Measurements from ENCODE around the gene CATSPERZ. TPM values are rescaled to one million over a fixed set of nuclear protein-coding genes. Genes with fewer than 3 reads are reported as not detected.
A peak's percentile ranks its signal among the peaks of the same experiment; 100 is the strongest.

The CATSPERZ gene
- total and polyA plus RNA-seq, 2 of the 13 experiments (the other 11 are each of a cell fraction or from before 2014, with no cell fraction given): 0.22 to 0.48 TPM

DNA sequence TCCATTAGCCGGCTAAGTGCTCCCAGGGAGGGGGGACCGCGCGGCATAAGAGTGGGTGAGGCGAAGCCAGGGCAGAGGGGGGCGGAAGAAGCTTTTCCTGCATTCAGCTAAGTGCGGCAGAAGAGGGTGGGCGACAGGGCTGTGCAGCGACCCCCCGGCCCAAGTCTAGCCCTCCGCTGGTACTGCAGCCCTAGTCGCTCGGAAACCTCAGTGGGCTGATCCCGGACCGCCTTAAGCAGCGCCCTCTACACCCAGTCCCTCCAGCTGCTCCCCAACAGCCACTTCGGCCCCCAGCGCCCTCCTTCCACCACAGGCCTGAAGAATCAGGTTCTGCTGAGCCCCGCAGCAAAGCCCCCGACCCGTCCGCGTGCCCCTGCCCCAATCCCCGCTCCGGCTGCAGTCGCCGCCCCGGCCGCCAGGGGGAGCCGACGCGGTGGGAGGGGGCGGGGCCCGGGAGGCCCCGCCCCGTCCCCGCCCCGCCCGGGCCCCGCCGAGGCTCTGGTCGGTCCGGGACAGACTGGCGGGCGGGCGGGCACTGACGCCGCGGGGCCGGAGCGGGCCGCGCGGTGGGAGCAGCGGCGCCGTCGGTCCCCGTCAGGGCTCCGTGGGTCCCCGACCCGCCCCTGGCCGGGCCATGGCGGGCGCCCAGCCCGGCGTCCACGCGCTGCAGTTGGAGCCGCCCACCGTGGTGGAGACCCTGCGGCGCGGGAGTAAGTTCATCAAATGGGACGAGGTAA lies 49.0 kb upstream of the CATSPERZ start, which contains the start of gene PLCB3 (continued):
- TF ChIP-seq, protein P1, sequence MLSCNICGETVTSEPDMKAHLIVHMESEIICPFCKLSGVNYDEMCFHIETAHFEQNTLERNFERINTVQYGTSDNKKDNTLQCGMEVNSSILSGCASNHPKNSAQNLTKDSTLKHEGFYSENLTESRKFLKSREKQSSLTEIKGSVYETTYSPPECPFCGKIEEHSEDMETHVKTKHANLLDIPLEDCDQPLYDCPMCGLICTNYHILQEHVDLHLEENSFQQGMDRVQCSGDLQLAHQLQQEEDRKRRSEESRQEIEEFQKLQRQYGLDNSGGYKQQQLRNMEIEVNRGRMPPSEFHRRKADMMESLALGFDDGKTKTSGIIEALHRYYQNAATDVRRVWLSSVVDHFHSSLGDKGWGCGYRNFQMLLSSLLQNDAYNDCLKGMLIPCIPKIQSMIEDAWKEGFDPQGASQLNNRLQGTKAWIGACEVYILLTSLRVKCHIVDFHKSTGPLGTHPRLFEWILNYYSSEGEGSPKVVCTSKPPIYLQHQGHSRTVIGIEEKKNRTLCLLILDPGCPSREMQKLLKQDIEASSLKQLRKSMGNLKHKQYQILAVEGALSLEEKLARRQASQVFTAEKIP (CRISPR knock-in tag; IDR thresholded peaks at IDR 0.05; ENCODE audit: borderline replicate concordance): no peak
- TF ChIP-seq TCF7L2 (IDR thresholded peaks at IDR 0.05; ENCODE audit: low read depth, low read length): no peak
- TF ChIP-seq ZFP36 (IDR thresholded peaks at IDR 0.05; ENCODE audit: borderline replicate concordance, low read depth, low read length, partially characterized antibody): no peak
- TF ChIP-seq, protein P2, sequence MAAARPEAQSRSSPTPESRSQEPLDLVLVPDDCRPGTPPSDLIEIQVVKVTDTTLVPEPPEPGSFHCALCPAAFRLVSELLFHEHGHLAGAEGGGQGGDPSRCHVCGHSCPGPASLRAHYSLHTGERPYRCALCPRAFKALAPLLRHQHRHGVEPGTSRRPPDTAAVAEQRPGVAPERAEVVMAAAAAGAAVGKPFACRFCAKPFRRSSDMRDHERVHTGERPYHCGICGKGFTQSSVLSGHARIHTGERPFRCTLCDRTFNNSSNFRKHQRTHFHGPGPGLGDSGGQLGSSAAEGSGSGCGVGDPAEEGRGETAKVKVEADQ (CRISPR knock-in tag; IDR thresholded peaks at IDR 0.05; ENCODE audit: borderline replicate concordance): no peak
- peak; percentile 15; the same call in 1 of the 2 replicates for TF ChIP-seq SAP130 (CRISPR knock-in tag; IDR thresholded peaks at IDR 0.05; ENCODE audit: low read depth)
- TF ChIP-seq, protein P3, sequence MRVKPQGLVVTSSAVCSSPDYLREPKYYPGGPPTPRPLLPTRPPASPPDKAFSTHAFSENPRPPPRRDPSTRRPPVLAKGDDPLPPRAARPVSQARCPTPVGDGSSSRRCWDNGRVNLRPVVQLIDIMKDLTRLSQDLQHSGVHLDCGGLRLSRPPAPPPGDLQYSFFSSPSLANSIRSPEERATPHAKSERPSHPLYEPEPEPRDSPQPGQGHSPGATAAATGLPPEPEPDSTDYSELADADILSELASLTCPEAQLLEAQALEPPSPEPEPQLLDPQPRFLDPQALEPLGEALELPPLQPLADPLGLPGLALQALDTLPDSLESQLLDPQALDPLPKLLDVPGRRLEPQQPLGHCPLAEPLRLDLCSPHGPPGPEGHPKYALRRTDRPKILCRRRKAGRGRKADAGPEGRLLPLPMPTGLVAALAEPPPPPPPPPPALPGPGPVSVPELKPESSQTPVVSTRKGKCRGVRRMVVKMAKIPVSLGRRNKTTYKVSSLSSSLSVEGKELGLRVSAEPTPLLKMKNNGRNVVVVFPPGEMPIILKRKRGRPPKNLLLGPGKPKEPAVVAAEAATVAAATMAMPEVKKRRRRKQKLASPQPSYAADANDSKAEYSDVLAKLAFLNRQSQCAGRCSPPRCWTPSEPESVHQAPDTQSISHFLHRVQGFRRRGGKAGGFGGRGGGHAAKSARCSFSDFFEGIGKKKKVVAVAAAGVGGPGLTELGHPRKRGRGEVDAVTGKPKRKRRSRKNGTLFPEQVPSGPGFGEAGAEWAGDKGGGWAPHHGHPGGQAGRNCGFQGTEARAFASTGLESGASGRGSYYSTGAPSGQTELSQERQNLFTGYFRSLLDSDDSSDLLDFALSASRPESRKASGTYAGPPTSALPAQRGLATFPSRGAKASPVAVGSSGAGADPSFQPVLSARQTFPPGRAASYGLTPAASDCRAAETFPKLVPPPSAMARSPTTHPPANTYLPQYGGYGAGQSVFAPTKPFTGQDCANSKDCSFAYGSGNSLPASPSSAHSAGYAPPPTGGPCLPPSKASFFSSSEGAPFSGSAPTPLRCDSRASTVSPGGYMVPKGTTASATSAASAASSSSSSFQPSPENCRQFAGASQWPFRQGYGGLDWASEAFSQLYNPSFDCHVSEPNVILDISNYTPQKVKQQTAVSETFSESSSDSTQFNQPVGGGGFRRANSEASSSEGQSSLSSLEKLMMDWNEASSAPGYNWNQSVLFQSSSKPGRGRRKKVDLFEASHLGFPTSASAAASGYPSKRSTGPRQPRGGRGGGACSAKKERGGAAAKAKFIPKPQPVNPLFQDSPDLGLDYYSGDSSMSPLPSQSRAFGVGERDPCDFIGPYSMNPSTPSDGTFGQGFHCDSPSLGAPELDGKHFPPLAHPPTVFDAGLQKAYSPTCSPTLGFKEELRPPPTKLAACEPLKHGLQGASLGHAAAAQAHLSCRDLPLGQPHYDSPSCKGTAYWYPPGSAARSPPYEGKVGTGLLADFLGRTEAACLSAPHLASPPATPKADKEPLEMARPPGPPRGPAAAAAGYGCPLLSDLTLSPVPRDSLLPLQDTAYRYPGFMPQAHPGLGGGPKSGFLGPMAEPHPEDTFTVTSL (CRISPR knock-in tag; IDR thresholded peaks at IDR 0.05; ENCODE audit: borderline replicate concordance): no peak
- TF ChIP-seq, protein P4, sequence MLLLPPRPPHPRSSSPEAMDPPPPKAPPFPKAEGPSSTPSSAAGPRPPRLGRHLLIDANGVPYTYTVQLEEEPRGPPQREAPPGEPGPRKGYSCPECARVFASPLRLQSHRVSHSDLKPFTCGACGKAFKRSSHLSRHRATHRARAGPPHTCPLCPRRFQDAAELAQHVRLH (CRISPR knock-in tag; IDR thresholded peaks at IDR 0.05; ENCODE audit: borderline replicate concordance, low read depth): no peak
- TF ChIP-seq, protein P5, sequence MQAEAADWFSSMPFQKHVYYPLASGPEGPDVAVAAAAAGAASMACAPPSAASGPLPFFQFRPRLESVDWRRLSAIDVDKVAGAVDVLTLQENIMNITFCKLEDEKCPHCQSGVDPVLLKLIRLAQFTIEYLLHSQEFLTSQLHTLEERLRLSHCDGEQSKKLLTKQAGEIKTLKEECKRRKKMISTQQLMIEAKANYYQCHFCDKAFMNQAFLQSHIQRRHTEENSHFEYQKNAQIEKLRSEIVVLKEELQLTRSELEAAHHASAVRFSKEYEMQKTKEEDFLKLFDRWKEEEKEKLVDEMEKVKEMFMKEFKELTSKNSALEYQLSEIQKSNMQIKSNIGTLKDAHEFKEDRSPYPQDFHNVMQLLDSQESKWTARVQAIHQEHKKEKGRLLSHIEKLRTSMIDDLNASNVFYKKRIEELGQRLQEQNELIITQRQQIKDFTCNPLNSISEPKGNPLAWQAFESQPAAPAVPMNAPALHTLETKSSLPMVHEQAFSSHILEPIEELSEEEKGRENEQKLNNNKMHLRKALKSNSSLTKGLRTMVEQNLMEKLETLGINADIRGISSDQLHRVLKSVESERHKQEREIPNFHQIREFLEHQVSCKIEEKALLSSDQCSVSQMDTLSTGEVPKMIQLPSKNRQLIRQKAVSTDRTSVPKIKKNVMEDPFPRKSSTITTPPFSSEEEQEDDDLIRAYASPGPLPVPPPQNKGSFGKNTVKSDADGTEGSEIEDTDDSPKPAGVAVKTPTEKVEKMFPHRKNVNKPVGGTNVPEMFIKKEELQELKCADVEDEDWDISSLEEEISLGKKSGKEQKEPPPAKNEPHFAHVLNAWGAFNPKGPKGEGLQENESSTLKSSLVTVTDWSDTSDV (CRISPR knock-in tag; IDR thresholded peaks at IDR 0.05): no peak
- no peak for TF ChIP-seq TRIM24 (CRISPR knock-in tag; IDR thresholded peaks at IDR 0.05)
- TF ChIP-seq CREB1 (IDR thresholded peaks at IDR 0.05): no peak
- no peak for TF ChIP-seq CREB1 (CRISPR knock-in tag; IDR thresholded peaks at IDR 0.05)
- TF ChIP-seq, protein P6, sequence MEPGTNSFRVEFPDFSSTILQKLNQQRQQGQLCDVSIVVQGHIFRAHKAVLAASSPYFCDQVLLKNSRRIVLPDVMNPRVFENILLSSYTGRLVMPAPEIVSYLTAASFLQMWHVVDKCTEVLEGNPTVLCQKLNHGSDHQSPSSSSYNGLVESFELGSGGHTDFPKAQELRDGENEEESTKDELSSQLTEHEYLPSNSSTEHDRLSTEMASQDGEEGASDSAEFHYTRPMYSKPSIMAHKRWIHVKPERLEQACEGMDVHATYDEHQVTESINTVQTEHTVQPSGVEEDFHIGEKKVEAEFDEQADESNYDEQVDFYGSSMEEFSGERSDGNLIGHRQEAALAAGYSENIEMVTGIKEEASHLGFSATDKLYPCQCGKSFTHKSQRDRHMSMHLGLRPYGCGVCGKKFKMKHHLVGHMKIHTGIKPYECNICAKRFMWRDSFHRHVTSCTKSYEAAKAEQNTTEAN (CRISPR knock-in tag; conservative IDR thresholded peaks at IDR 0.05): no peak

All from HepG2 (cell line).